Uterus (tissue), 4 donors: ENCODE data around the gene TWNK. TPM values are rescaled to one million over a fixed set of nuclear protein-coding genes. Genes with fewer than 3 reads are reported as not detected.

Source experiments
- DNase-seq, 2 donors: peaks; one replicate each; pipeline ENCODE4 v3.0.0-alpha.2; 2019 to 2020
- H3K27ac ChIP-seq, 2 donors: fragments of 200-600 bp; sonication (generic); 1 replicate in 1 of 2; 2 replicates in 1 of 2; pipeline ENCODE4 v1.5.1; 2016 to 2018
- H3K27me3 ChIP-seq, 2 donors: fragments of 200-600 bp; sonication (generic); one replicate each; pipeline ENCODE4 v1.5.1; 2018 to 2019; ENCODE audit warnings: control low read depth in 1 of 2
- H3K36me3 ChIP-seq, 2 donors: fragments of 200-600 bp; sonication (generic); one replicate each; pipeline ENCODE4 v1.5.1; 2019; ENCODE audit warnings: control low read depth in 1 of 2
- H3K4me1 ChIP-seq, 2 donors: fragments of 200-600 bp; sonication (generic); one replicate each; pipeline ENCODE4 v1.5.1; 2018 to 2019; ENCODE audit warnings: control low read depth in 1 of 2
- H3K4me3 ChIP-seq, 2 donors: fragments of 200-600 bp; sonication (generic); 1 replicate in 1 of 2; 2 replicates in 1 of 2; pipeline ENCODE4 v1.5.1; 2018 to 2019; ENCODE audit warnings: mild to moderate bottlenecking in 1 of 2
- H3K9me3 ChIP-seq, 2 donors: fragments of 200-600 bp; sonication (generic); one replicate each; pipeline ENCODE4 v1.5.1; 2019; ENCODE audit warnings: control low read depth in 1 of 2
- POLR2A ChIP-seq, 2 donors: fragments of 450-650 bp; IDR thresholded peaks; one replicate each; pipeline ENCODE4 v1.6.1; 2016; ENCODE audit warnings: antibody characterized with exemption in 2 of 2, mild to moderate bottlenecking in 1 of 2, moderate library complexity in 1 of 2
- intact Hi-C: fragments of 100-400 bp; cut with DNase I; formaldehyde crosslinking; loops from one replicate; pipeline ENCODE4 v1.15.1; 2023; ENCODE audit warnings: low total_unique reads
- total RNA-seq, 4 donors: library from RNA; depleted of rRNA in 3 of 4; stranded (reverse); fragments of >200 nt in 3 of 4; gene quantifications; one replicate each; pipeline versions ENCODE4 v1.1.0 to v1.2.4, GENCODE V29; 2014 to 2023
- TF ChIP-seq, protein P1 (sequence below), 4 experiments: fragments of 200-600 bp in 2 of 4; fragments of 450-650 bp in 2 of 4; sonication (generic) in 2 of 4; IDR thresholded peaks; one replicate each; pipeline ENCODE4 v1.5.1; 2016 to 2019; ENCODE audit warnings: antibody characterized with exemption in 4 of 4, mild to moderate bottlenecking in 2 of 4, moderate library complexity in 1 of 4
- donor health status: DM: yes; HTN: yes; CAD: no.

Gene TWNK
- total RNA-seq, 4 donors from 2014 or later = 0.51 to 11.8 (median 6.2) TPM

DNA sequence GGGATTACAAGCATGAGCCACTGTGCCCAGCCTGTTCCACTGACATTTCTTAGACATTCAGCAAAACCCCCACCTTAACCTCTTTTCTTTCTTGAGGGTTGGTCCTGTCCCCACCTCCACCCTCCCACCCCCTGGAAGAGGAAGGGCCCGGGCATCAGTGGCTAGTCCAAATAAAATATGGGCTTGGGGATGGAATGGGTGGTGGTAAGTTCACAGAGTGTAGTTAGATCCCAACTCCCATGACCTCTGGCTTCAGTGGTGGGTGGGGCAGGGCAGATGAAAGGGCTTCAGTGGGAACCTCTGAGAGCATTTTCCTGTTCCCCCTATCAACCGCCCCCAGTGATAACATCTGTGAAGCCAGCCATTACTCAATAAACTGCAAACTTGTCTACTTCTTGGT, 53.5 kb downstream of the TWNK start:
- H3K27me3 ChIP-seq = no peaks in the 10 kb centered on the region
- intact Hi-C loops = no loop called here
- H3K9me3 ChIP-seq = no peaks in the 10 kb centered on the region
- H3K4me1 ChIP-seq = peaks cover 0 to 5% of the 10 kb centered on the region in 2 donors
- no peak for DNase-seq
- H3K4me3 ChIP-seq = no peak overlapping the region
- no peak for TF ChIP-seq POLR2A (IDR thresholded peaks at IDR 0.05)
- TF ChIP-seq, protein P1, sequence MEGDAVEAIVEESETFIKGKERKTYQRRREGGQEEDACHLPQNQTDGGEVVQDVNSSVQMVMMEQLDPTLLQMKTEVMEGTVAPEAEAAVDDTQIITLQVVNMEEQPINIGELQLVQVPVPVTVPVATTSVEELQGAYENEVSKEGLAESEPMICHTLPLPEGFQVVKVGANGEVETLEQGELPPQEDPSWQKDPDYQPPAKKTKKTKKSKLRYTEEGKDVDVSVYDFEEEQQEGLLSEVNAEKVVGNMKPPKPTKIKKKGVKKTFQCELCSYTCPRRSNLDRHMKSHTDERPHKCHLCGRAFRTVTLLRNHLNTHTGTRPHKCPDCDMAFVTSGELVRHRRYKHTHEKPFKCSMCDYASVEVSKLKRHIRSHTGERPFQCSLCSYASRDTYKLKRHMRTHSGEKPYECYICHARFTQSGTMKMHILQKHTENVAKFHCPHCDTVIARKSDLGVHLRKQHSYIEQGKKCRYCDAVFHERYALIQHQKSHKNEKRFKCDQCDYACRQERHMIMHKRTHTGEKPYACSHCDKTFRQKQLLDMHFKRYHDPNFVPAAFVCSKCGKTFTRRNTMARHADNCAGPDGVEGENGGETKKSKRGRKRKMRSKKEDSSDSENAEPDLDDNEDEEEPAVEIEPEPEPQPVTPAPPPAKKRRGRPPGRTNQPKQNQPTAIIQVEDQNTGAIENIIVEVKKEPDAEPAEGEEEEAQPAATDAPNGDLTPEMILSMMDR (IDR thresholded peaks at IDR 0.05) = no peak
- H3K36me3 ChIP-seq = no peaks in the 10 kb centered on the region
- no peak overlapping the region for H3K27ac ChIP-seq

DNA sequence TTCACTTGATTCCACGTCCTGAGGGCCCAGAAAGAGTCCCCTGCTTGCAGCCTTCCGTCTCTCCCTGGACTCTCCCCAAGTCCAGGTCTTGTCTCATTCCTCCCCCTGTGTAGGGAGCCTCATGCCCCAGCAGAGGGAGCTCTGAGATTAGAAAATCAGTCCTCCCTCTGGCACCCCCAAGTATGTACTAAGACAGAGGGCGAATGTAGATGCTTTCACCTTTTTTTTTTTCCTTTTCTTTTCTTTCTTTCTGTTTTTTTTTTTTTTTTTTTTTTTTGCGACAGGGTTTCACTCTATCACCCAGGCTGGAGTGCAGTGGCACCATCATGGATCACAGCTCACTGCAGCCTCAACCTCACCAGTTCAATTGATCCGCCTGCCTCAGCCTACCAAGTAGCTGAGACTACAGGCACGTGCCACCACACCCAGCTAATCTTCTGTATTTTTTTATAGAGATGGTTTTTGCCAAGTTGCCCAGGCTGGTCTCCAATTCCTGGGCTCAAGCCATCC, 54.0 kb downstream of the TWNK start:
- intact Hi-C loops = no loop called here
- peak; percentile 84 to 89 for DNase-seq
- peak overlapping the region in 1 of 2 donors; percentile 95 for H3K27ac ChIP-seq

DNA sequence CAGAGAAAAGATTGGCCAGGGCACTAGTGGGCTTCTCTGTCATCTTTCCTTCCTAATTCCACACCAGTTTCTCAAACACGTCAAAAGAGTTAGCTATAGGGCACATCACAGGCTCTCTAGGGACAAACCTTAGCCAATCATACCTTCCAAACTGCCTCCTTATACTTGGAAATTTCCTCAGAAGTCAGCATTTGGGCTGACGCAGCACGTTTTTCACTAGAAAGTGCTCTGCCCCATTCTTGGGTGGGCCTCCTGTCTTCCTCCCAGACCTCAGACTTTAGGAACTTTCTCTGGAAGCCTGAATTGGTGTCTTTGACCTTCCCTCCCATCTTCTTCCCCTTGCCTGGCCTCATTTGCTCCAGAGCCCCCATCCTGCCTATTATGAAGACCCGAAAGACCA, 54.8 kb downstream of the TWNK start:
- intact Hi-C loops = no loop called here
- H3K4me3 ChIP-seq = peak overlapping the region; percentile 38 to 50
- no peaks in the 10 kb centered on the region for H3K9me3 ChIP-seq
- peaks cover 0 to 2% of the 10 kb centered on the region in 2 donors for H3K27me3 ChIP-seq
- peak overlapping the region; percentile 86 to 95 for H3K27ac ChIP-seq
- peaks cover 0 to 5% of the 10 kb centered on the region in 2 donors for H3K4me1 ChIP-seq
- TF ChIP-seq, protein P1 (IDR thresholded peaks at IDR 0.05) = no peak
- no peak for TF ChIP-seq POLR2A (IDR thresholded peaks at IDR 0.05)
- DNase-seq = no peak
- no peaks in the 10 kb centered on the region for H3K36me3 ChIP-seq

More for the DNA sequence above, 54.0 kb downstream of the TWNK start:
- no peak for TF ChIP-seq POLR2A (IDR thresholded peaks at IDR 0.05)
- TF ChIP-seq, protein P1 (IDR thresholded peaks at IDR 0.05) = peak; percentile 82 to 89 (median 87)
- peaks cover 0 to 5% of the 10 kb centered on the region in 2 donors for H3K4me1 ChIP-seq
- no peaks in the 10 kb centered on the region for H3K36me3 ChIP-seq
- no peaks in the 10 kb centered on the region for H3K9me3 ChIP-seq
- no peaks in the 10 kb centered on the region for H3K27me3 ChIP-seq
- H3K4me3 ChIP-seq = no peak overlapping the region

DNA sequence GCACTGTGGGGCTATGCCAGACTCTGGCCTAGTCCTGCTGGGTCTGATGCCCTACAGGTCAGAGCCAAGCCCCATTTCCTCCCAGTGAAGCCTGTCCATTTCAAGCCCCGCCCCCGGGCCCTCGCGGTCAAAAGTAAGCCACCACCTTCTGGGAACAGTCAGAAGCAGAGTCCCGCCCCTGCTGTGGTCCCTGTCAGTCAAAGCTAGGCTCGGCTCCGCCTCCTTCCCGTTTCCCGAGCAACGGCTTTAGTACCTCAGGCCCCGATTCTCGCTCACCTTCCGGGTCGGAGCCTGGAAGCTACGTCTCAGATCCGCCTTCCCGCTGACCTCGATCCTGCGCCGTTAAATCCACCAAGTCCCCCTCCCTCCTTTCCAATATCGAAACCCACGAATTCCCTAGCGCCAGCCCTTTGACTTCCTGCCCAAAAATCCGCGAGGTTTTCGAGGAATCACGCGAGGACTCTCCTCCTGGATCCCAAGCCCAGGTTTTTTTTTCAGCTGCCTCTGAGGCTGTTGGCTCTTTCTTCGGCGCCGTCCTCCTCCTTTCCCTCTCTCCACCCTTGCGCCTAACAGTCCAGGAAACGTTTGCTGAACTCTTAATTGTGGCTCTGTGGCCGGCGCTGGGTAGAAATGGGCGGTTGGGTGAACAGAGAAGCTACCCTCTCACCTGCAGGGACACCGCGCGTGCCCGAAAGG, 55.5 kb downstream of the TWNK start:
- H3K27me3 ChIP-seq = peaks cover 0 to 9% of the 10 kb centered on the region in 2 donors
- H3K4me1 ChIP-seq = peaks cover 0 to 5% of the 10 kb centered on the region in 2 donors
- no peaks in the 10 kb centered on the region for H3K36me3 ChIP-seq
- DNase-seq = peak; percentile 96 to 97
- peak in 1 of 2 donors; percentile 61 for TF ChIP-seq POLR2A (IDR thresholded peaks at IDR 0.05)
- TF ChIP-seq, protein P1 (IDR thresholded peaks at IDR 0.05) = peak in 2 of 4 experiments; percentile 2 to 20
- H3K27ac ChIP-seq = peak overlapping the region; percentile 86 to 95
- H3K4me3 ChIP-seq = peak overlapping the region; percentile 38 to 50
- H3K9me3 ChIP-seq = no peaks in the 10 kb centered on the region
- intact Hi-C loops = no loop called here

DNA sequence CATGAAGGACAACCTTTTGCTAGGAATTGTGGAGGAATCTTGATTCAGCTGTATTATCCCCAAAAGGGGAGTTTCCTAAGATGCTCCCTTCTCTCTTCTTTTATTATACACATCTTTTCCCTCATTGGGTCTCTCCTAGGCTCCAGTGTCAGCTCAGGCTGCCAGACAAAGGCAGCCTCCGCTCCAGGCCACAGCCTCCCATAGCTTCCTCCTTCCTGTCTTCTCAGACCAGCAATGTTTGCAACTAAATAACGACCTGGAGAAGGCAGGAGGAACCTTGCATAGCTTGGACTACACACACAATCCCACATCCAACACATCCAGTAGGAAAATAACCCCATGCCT, 56.0 kb downstream of the TWNK start:
- Histone ChIP-seq H3K27me3 (peaks cover 4 to 15% of the 10 kb centered on the region in 2 donors), H3K9me3 (no peaks in the 10 kb centered on the region), H3K4me3 (peak overlapping the region; percentile 38 to 50), H3K4me1 (peaks cover 0 to 5% of the 10 kb centered on the region in 2 donors), H3K36me3 (no peaks in the 10 kb centered on the region), H3K27ac (peak overlapping the region; percentile 86 to 95)
- DNase-seq = no peak
- intact Hi-C loops = no loop called here
- TF ChIP-seq, protein P1 (IDR thresholded peaks at IDR 0.05) = no peak
- TF ChIP-seq POLR2A (IDR thresholded peaks at IDR 0.05) = no peak
